ENCODE measurements around the gene MRPS23. TPM values are rescaled to one million over a fixed set of nuclear protein-coding genes. Genes with fewer than 3 reads are reported as not detected.

MRPS23 gene
- total and polyA plus RNA-seq, 2 experiments from 2014 or later, result 53.2 to 74.5 TPM

DNA sequence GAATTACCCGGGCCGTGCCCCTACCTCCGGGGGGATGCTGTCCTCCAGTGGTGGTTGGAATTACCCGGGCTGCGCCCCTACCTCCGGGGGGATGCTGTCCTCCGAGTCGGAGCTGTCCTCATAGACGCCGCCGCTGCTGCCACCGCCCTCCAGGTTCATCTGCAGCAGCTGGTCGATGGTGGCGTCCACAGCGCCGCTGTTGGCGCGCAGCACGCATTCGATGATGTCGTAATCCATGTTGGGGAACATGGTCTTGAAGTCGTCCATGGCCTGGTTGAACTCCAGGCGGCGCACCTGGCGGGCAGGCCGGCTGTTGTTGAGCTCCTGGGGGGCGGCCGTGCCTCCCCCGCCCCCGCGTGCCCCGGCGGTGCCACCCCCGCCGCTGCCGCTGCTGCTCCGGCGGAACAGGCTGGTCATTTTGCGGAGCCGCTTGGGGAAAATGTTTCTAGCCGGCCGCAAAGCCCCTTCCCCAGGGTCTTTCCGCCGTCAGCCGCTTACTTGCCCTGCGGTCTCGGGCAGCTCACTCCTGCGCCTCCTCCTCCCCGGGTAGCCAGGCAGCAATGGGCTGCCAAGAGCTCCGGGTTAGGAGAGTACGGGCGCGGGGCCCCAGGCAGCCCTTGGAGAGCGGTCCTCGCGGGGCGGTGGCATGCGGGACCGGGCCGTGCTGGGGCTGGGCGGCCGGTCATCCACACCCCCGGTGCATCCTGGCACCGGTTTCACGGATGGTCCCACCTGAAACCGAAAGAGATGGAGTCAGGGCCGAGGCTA is 35.5 kb upstream of the MRPS23 start:
- Histone ChIP-seq H3K4me2 (no peak overlapping the region), H3K27me3 (ENCODE audit: insufficient read depth) (no peaks in the 10 kb centered on the region), H3F3A (replicated peaks; ENCODE audit: low read depth) (0 out of 2 replicates have a peak, but pooled peaks cover 5% of the 10 kb centered on the region), H2AFZ (no peak overlapping the region), H3K79me2 (replicated peaks; ENCODE audit: insufficient read depth) (no peaks in the 10 kb centered on the region), H3K27ac (ENCODE audit: low read depth) (no peak overlapping the region), H3K4me3 (no peak overlapping the region), H4K20me1 (replicated peaks; ENCODE audit: insufficient read depth) (no peaks in the 10 kb centered on the region), H3K4me1 (ENCODE audit: insufficient read depth) (peaks cover 15% of the 10 kb centered on the region; the same call in 1 of the 2 replicates), H3K9me2 (ENCODE audit: insufficient read depth) (no peaks in the 10 kb centered on the region), H3K36me3 (ENCODE audit: insufficient read depth) (no peaks in the 10 kb centered on the region)
- no peak for ATAC-seq
- Mint-ChIP-seq H3K4me3 (no peak overlapping the region), H3K27ac (no peak overlapping the region), H3K36me3 (ENCODE audit: low read depth) (peaks cover 13% of the 10 kb centered on the region), H3K9me3 (peaks cover 10% of the 10 kb centered on the region; the same call in 2 of the 3 replicates), H3K27me3 (ENCODE audit: insufficient read depth, low read depth, poor library complexity) (peaks cover 16% of the 10 kb centered on the region), H3K4me1 (peaks cover 20% of the 10 kb centered on the region)
- TF ChIP-seq EZH2phosphoT487 (IDR thresholded peaks at IDR 0.05; ENCODE audit: unreplicated experiment) (no peak), STAT1 (IDR thresholded peaks at IDR 0.05; ENCODE audit: unreplicated experiment) (no peak), POLR2AphosphoS5 (IDR thresholded peaks at IDR 0.05; ENCODE audit: low read depth) (no peak), NANOG (IDR thresholded peaks at IDR 0.05; ENCODE audit: borderline replicate concordance) (no peak), CREB1 (CRISPR knock-in tag; IDR thresholded peaks at IDR 0.05; ENCODE audit: low read depth) (no peak), ZNF114 (CRISPR knock-in tag; IDR thresholded peaks at IDR 0.05) (no peak), EZH2 (IDR thresholded peaks at IDR 0.05; ENCODE audit: low read depth, unreplicated experiment) (no peak), ZNF331 (CRISPR knock-in tag; IDR thresholded peaks at IDR 0.05; ENCODE audit: low read depth) (no peak), JUNB (IDR thresholded peaks at IDR 0.05; ENCODE audit: unreplicated experiment) (no peak)
- TF ChIP-seq, protein P1, sequence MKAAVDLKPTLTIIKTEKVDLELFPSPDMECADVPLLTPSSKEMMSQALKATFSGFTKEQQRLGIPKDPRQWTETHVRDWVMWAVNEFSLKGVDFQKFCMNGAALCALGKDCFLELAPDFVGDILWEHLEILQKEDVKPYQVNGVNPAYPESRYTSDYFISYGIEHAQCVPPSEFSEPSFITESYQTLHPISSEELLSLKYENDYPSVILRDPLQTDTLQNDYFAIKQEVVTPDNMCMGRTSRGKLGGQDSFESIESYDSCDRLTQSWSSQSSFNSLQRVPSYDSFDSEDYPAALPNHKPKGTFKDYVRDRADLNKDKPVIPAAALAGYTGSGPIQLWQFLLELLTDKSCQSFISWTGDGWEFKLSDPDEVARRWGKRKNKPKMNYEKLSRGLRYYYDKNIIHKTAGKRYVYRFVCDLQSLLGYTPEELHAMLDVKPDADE (IDR thresholded peaks at IDR 0.05), result no peak
- TF ChIP-seq, protein P2, sequence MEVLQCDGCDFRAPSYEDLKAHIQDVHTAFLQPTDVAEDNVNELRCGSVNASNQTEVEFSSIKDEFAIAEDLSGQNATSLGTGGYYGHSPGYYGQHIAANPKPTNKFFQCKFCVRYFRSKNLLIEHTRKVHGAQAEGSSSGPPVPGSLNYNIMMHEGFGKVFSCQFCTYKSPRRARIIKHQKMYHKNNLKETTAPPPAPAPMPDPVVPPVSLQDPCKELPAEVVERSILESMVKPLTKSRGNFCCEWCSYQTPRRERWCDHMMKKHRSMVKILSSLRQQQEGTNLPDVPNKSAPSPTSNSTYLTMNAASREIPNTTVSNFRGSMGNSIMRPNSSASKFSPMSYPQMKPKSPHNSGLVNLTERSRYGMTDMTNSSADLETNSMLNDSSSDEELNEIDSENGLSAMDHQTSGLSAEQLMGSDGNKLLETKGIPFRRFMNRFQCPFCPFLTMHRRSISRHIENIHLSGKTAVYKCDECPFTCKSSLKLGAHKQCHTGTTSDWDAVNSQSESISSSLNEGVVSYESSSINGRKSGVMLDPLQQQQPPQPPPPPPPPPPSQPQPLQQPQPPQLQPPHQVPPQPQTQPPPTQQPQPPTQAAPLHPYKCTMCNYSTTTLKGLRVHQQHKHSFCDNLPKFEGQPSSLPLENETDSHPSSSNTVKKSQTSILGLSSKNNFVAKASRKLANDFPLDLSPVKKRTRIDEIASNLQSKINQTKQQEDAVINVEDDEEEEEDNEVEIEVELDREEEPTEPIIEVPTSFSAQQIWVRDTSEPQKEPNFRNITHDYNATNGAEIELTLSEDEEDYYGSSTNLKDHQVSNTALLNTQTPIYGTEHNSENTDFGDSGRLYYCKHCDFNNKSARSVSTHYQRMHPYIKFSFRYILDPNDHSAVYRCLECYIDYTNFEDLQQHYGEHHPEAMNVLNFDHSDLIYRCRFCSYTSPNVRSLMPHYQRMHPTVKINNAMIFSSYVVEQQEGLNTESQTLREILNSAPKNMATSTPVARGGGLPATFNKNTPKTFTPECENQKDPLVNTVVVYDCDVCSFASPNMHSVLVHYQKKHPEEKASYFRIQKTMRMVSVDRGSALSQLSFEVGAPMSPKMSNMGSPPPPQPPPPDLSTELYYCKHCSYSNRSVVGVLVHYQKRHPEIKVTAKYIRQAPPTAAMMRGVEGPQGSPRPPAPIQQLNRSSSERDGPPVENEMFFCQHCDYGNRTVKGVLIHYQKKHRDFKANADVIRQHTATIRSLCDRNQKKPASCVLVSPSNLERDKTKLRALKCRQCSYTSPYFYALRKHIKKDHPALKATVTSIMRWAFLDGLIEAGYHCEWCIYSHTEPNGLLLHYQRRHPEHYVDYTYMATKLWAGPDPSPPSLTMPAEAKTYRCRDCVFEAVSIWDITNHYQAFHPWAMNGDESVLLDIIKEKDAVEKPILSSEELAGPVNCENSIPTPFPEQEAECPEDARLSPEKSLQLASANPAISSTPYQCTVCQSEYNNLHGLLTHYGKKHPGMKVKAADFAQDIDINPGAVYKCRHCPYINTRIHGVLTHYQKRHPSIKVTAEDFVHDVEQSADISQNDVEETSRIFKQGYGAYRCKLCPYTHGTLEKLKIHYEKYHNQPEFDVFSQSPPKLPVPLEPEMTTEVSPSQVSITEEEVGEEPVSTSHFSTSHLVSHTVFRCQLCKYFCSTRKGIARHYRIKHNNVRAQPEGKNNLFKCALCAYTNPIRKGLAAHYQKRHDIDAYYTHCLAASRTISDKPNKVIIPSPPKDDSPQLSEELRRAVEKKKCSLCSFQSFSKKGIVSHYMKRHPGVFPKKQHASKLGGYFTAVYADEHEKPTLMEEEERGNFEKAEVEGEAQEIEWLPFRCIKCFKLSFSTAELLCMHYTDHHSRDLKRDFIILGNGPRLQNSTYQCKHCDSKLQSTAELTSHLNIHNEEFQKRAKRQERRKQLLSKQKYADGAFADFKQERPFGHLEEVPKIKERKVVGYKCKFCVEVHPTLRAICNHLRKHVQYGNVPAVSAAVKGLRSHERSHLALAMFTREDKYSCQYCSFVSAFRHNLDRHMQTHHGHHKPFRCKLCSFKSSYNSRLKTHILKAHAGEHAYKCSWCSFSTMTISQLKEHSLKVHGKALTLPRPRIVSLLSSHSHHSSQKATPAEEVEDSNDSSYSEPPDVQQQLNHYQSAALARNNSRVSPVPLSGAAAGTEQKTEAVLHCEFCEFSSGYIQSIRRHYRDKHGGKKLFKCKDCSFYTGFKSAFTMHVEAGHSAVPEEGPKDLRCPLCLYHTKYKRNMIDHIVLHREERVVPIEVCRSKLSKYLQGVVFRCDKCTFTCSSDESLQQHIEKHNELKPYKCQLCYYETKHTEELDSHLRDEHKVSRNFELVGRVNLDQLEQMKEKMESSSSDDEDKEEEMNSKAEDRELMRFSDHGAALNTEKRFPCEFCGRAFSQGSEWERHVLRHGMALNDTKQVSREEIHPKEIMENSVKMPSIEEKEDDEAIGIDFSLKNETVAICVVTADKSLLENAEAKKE (CRISPR knock-in tag; IDR thresholded peaks at IDR 0.05), result no peak
- TF ChIP-seq, protein P3, sequence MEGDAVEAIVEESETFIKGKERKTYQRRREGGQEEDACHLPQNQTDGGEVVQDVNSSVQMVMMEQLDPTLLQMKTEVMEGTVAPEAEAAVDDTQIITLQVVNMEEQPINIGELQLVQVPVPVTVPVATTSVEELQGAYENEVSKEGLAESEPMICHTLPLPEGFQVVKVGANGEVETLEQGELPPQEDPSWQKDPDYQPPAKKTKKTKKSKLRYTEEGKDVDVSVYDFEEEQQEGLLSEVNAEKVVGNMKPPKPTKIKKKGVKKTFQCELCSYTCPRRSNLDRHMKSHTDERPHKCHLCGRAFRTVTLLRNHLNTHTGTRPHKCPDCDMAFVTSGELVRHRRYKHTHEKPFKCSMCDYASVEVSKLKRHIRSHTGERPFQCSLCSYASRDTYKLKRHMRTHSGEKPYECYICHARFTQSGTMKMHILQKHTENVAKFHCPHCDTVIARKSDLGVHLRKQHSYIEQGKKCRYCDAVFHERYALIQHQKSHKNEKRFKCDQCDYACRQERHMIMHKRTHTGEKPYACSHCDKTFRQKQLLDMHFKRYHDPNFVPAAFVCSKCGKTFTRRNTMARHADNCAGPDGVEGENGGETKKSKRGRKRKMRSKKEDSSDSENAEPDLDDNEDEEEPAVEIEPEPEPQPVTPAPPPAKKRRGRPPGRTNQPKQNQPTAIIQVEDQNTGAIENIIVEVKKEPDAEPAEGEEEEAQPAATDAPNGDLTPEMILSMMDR (conservative IDR thresholded peaks at IDR 0.05; ENCODE audit: low read depth in 2 of 2), result no peak
- TF ChIP-seq, protein P4, sequence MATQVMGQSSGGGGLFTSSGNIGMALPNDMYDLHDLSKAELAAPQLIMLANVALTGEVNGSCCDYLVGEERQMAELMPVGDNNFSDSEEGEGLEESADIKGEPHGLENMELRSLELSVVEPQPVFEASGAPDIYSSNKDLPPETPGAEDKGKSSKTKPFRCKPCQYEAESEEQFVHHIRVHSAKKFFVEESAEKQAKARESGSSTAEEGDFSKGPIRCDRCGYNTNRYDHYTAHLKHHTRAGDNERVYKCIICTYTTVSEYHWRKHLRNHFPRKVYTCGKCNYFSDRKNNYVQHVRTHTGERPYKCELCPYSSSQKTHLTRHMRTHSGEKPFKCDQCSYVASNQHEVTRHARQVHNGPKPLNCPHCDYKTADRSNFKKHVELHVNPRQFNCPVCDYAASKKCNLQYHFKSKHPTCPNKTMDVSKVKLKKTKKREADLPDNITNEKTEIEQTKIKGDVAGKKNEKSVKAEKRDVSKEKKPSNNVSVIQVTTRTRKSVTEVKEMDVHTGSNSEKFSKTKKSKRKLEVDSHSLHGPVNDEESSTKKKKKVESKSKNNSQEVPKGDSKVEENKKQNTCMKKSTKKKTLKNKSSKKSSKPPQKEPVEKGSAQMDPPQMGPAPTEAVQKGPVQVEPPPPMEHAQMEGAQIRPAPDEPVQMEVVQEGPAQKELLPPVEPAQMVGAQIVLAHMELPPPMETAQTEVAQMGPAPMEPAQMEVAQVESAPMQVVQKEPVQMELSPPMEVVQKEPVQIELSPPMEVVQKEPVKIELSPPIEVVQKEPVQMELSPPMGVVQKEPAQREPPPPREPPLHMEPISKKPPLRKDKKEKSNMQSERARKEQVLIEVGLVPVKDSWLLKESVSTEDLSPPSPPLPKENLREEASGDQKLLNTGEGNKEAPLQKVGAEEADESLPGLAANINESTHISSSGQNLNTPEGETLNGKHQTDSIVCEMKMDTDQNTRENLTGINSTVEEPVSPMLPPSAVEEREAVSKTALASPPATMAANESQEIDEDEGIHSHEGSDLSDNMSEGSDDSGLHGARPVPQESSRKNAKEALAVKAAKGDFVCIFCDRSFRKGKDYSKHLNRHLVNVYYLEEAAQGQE (IDR thresholded peaks at IDR 0.05; ENCODE audit: unreplicated experiment), result no peak
- no peak for DNase-seq (ENCODE audit: low spot score)
